Activated CD4-positive, alpha-beta T cell treated with anti-CD3 and anti-CD28 coated beads for 1 hour (primary cell): ENCODE data around the gene CDC16.
A peak's percentile ranks its signal among the peaks of the same experiment; 100 is the strongest.

ENCODE experiments used
- DNase-seq: peaks from one replicate; pipeline ENCODE4 v3.0.0-alpha.2; 2020

Gene CDC16

DNA sequence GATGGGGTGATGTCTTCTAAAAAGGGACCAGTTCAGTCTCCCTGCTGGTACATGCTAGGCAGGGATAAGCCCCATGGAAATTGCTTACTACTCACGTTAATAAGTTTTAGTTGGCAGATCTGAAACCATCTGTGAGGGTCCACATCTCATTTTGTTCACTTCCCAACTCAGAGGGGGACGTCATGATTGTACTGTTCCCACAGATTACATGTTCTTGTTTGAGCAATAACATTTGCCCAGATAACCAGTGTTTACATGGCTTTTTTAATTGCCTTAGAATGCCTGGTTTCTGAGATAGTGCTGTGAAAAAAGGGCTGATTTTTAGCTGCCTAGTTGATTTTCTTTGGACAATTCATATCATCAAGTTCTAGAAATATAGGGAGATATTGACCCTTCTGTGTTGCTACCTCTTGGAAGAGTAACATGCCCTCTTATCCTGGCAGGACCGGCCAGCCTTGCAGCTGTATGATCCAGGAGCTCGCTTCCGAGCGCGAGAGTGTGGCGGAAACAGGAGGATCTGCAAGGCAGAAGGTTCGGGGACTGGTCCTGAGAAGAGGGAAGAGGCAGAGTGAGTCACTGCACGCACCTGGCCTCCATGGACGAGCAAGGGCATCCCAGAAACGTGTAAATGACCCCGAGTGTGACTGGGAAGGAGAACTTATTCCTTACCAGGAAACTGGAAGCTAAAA, 69.8 kb downstream of the CDC16 start:
- no peak for DNase-seq

DNA sequence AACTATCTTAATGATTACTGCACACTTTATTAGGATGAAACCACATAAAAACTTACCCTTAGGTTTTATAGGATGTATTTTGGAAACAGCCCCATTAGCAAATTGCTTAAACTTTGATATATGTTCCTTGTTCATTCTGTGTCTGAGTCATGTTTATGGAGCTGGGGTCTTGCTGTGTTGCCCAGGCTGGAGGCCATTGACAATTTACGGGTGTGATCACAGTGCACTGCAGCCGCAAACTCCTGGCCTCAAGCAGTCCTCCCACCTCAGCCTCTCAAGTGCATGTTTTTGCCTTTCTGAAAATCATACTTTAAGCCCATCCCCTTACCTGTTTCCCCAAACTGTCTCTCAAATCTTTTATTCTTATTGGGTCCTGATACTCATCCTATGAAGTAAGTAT, 74.4 kb downstream of the CDC16 start:
- DNase-seq = no peak

DNA sequence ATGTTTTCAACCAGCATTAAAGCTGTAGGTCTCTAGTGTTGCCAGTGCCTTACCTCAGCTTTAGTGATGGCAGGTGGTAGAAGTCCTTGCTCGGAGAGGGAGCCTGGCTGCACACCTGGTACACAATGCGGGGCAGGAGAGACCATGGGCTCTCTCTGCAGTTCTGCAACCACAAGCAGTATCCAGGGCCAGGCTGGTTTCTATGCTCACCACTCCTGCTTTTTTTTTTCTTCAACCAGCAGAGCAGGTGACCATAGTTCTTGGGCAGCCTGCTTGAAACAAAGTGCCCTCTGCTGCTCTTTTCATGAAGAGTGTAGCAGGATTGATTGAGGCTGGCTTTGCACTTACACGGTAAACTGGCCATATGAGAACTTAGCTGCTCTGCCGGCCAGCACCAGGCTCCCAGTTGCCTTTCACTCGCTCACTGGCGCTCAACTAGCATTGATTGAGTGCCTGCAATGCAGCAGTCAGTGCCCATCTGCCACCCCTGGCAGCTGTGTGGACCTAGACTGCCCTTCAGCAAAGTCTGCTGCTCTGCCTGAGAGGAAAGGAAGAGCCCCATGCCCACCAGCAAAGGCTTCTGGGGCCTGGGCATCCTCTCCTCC, 75.2 kb downstream of the CDC16 start:
- DNase-seq = no peak

DNA sequence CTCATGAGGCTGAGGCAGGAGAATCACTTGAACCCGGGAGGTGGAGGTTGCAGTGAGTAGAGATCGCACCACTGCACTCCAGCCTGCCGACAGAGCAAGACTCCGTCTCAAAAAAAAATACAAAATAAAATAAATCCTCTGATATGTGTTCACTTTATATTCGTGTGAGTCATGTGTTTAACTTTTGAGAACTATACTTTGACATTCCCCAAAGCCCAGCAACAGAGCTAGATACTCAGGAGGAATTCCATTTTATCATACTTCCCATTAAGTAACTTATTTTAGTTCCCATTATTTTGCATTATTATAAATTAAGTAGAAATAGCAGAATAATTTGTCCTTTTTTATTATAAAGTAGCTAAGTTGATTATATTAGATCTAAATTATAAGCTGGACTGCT, 76.3 kb downstream of the CDC16 start:
- no peak for DNase-seq

DNA sequence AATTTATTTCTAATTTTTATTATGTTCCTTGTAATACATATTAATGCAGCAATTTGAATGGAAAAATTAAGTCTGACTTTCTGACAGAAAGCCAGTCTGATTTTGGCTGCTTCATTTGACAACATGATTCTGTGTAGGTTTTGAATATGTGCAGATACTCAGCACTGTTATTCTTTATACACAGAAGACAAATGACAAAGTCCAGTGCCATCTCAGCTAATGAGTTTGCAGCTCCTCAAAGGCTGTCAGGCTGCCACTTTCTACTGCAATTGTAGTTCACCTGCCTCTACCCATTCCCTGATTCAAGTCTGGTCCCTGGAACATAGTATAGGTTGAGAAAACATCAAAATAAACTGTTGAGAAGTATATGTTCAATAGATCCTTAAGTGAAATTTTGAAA, 76.7 kb downstream of the CDC16 start:
- DNase-seq = no peak

DNA sequence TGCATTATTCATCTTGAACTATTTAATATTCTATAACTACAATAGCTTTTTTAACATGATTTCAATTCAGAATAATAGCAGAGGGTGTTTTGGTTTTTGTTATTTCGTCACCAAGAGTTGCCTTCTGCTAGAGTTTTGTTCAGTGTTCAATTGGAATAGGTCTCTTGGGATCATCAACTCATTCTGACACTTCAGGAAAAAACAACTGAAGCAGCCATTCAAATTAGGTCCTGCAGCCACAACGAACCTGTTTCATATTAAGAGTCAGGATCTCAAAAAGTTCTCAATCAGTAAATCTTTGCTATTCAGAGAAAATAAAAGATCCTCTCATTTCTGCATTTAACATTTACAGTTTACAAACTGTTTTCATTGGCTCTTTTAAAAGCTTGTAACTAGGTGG, 77.2 kb downstream of the CDC16 start:
- DNase-seq = no peak

DNA sequence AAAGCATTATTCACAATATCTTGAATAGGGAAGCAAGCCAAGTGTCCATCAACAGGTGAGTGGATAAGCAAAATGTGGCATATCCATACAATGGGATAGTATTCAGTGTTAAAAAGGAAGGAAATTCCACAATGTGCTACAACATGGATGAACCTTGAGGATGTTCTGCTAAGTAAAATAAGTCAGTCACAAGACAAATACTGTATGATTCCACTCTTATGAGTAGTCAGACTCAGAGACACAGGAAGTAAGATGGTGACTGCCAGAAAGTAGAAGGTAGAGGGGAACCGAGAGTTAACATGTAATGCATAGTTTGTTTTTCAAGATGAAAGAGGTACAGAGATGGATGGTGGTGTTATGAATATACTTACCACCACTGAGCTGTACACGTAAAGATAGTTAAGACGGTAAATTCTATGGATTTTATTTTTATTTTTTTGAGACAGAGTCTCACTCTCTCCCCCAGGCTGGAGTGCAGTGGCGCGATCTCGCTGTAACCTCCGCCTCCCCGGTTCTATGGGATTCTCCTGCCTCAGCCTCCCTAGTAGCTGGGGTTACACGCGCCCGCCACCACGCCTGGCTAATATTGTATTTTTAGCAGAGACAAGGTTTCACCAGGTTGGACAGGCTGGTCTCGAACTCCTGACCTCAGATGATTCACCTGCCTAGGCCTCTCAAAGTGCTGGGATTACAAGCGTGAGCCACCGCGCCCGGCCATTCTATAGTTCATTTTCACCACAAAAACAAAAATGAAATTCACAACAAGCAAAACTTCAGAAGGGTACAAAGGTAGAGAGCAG, 78.6 kb downstream of the CDC16 start:
- DNase-seq = no peak

DNA sequence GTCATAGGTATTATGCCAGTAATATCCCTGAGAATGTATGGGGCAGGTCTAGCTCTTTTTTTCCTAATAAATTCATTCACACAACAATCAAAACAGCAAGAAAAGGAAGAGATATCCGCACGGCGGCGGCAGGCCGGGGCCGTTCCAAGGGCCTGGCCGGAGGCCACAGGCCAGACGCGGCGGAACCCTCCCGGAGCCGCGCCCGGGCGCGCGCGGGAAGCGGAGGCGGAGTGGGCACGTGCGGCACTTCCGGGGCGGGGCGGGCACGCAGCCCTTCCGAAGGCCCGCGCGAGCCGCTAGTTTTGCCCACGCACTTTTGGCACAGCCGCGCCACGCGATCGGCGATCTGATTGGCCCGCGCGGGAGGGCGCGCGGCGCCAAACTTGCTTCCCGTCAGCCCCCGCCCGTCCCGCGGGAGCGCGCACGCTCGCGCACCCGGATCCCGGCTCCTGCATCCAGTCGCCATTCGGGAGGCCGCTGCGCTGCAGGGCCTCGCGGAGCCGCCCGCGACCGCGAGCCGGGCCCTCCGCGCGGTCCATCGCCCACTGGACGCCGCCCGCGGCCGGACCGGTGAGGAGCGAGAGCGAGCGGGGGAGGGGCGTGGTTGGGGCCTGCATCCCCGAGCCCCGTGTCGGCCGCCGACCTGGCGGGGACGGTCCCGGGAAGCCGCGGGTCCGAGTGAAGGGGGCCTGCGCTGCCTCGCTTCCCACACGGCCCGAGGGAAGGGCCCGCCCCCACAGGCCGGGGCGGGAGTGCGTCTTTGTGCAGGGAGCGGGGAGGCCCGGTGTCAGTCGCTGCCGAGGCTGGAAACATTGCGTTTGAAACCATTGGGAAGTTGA, 79.6 kb downstream of the CDC16 start, which contains the start of gene CHAMP1:
Gene CHAMP1 (plus strand): TSS at position 430 of the 839 bp plus-strand sequence. CDS start 9,340 bp downstream, outside the sequence.
- DNase-seq = peak; percentile 85

DNA sequence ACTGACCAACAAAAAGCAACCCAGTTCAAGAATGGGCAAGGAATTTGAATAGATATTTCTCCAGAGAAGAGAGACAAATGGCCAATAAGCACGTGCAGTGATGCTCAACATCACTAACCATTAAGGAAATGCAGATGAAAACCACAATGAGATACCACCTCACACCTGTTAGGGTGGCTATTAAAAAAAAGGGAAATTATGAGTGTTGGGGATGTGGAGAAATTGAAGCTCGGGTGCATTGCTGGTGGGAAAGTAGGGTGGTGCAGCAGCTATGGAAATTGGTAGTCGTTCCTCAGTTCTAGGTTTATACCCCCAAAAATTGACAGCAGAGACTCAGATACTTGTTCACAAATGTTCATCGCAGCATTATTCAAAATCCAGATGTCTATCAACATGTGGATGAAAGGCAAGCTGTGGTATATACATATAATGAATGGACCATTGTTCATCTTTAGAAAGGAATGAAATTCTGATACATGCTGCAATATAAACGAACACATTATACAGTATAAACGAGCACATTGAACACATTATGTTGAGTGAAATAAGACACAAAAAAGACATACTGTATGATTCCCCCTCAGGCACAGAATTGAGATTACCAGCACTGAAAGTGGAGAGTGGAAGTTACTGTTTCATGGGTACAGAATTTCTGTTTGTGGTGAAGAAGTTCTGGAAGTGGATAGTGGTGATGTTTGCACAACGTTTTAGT, 80.5 kb downstream of the CDC16 start:
- DNase-seq = no peak

DNA sequence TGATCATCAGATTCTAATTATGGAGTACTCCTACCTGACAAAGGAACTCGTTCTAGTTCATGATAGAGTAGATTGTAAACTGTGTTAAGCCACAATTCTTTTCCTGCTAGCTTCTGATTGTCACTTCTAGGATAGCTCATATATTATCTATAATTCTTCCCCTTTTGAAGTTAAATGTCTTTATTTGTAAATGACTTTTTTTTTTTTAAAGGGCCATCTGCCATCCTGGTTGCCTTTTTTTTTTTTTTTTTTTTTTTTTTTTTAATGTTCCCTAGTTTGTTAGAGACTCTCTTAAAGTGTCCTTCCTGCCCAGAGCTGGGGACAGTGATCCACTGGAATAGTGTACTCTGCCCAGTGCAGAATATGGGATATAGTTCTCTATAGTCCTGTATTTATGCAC, 83.9 kb downstream of the CDC16 start:
- DNase-seq = no peak

DNA sequence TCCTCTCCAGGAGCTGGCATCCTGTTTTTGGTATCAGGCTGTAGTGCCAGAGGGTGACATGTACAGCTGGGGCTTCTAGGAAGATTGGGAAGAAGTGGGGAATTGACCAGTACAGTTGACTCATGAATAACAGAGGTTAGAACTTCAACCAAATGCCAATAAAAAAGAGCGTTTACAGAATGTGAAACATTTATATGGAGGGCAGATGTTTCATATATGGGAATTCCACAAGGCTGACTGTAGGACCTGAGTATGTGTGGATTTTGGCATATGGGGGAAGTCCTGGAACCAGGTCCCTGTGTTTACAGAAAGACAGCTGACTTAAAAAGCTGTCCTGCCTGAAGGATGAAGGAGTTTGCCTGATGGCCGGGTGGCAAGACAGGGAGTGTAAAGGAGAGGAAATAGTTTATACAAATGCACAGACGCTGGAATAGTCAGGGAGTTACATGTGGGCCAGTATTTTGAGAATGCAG, 84.8 kb downstream of the CDC16 start:
- no peak for DNase-seq

DNA sequence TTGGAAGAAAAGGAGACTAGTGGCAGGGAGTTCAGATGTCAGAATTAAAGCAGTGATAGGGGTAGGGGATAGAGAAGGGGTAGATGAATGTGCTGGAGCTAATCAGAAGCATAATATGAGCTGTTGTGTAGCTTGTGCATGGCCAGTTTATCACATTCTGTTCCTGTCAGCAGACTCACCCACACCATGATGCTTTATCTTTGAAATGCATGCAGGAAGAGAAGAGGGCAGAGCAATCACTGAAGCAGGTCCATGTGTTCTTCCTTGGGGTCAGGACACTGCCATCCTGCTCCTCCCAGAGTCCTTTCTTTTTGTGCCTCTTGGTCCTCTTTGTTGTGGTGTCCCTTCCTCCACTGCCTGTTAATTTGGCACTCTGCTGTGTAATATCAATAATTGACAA, 85.4 kb downstream of the CDC16 start:
- no peak for DNase-seq

DNA sequence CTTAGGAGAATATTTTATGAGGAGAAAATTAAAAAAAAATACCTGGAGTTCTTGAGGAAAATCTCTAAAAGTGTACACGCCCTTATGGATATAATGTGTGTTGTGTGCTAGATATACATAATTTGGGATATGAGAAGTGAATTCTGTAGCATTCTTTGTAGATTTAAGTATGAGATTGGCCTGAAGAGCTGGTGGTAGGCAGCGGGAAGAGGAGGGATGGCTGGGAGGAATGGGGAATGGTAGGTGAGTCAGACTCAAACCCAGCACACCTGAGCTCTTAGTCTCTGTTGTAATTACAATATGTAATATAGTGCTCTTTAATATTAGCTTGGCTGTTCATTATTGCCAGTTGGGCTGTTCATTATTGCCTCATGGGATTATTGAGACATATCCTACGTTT, 86.6 kb downstream of the CDC16 start:
- no peak for DNase-seq
